ENCODE results near the gene GABRA4. TPM values are rescaled to one million over a fixed set of nuclear protein-coding genes. Genes with fewer than 3 reads are reported as not detected.

Gene GABRA4
- total RNA-seq, 1 experiment from 2014 or later = not detected

DNA sequence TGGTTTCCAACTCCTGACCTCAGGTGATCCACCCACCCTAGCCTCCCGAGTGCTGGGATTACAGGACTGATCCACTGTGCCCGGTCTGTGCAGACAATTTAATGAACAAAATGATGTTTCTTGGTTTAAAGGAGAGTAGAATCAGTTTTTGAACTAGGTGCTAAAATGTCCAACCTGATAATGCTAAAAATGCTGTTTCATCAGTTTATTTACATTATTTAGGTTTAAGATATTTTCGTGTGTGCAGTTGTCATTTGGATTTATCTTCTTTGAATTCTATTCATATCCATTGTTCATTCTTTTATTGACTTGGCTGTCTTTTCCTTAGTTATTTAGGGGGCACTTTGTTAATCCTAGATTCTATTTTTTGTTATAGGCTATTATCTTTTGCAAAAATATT, 20.0 kb upstream of the GABRA4 start:
- no peaks in the 10 kb centered on the region for H3K9me3 Mint-ChIP-seq (ENCODE audit: unreplicated experiment)

DNA sequence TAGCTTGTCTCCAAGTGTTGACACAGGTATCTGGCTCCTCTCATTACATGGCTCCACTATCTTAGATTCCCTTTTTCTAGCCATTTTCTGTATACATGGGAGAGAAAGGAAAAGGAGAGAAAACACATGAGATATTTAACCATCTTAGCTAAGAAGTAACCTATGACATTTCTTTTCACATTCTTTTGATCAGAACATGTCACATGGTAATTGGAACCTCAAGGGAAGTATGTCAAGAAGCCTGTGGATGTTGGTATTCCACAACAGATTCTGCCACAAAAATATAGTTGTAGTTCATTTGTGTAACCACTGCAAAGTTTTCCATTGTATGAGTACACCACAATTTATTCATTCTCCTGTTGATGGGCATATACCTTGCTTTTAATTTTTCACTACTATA, 19.3 kb upstream of the GABRA4 start:
- DNase-seq (ENCODE audit: unreplicated experiment) = no peak
- Mint-ChIP-seq H3K4me1 (ENCODE audit: insufficient read depth, unreplicated experiment) (peaks cover 4% of the 10 kb centered on the region), H3K27ac (ENCODE audit: low read depth, unreplicated experiment) (no peak overlapping the region), H3K4me3 (ENCODE audit: unreplicated experiment) (no peak overlapping the region), H3K36me3 (ENCODE audit: insufficient read depth, unreplicated experiment) (no peaks in the 10 kb centered on the region), H3K9me3 (ENCODE audit: unreplicated experiment) (no peaks in the 10 kb centered on the region), H3K27me3 (ENCODE audit: insufficient read depth, unreplicated experiment) (peaks cover 2% of the 10 kb centered on the region)
- ChIA-PET POLR2A (no interaction called here), CTCF (no interaction called here)
- BruUV-seq (replicated peaks) = no TSS peak
- TF ChIP-seq, protein P1, sequence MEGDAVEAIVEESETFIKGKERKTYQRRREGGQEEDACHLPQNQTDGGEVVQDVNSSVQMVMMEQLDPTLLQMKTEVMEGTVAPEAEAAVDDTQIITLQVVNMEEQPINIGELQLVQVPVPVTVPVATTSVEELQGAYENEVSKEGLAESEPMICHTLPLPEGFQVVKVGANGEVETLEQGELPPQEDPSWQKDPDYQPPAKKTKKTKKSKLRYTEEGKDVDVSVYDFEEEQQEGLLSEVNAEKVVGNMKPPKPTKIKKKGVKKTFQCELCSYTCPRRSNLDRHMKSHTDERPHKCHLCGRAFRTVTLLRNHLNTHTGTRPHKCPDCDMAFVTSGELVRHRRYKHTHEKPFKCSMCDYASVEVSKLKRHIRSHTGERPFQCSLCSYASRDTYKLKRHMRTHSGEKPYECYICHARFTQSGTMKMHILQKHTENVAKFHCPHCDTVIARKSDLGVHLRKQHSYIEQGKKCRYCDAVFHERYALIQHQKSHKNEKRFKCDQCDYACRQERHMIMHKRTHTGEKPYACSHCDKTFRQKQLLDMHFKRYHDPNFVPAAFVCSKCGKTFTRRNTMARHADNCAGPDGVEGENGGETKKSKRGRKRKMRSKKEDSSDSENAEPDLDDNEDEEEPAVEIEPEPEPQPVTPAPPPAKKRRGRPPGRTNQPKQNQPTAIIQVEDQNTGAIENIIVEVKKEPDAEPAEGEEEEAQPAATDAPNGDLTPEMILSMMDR (IDR thresholded peaks at IDR 0.05; ENCODE audit: unreplicated experiment) = no peak
- intact Hi-C loops (cut with micrococcal nuclease) = no loop called here

More for the DNA sequence above, 20.0 kb upstream of the GABRA4 start:
- BruUV-seq (replicated peaks) = no TSS peak
- intact Hi-C loops (cut with micrococcal nuclease) = no loop called here
- Mint-ChIP-seq H3K4me3 (ENCODE audit: unreplicated experiment) (no peak overlapping the region), H3K4me1 (ENCODE audit: insufficient read depth, unreplicated experiment) (peaks cover 10% of the 10 kb centered on the region), H3K36me3 (ENCODE audit: insufficient read depth, unreplicated experiment) (no peaks in the 10 kb centered on the region), H3K27ac (ENCODE audit: low read depth, unreplicated experiment) (no peak overlapping the region), H3K27me3 (ENCODE audit: insufficient read depth, unreplicated experiment) (peaks cover 9% of the 10 kb centered on the region)
- ChIA-PET CTCF (no interaction called here), POLR2A (no interaction called here)
- DNase-seq (ENCODE audit: unreplicated experiment) = no peak
- TF ChIP-seq, protein P1 (IDR thresholded peaks at IDR 0.05; ENCODE audit: unreplicated experiment) = no peak

DNA sequence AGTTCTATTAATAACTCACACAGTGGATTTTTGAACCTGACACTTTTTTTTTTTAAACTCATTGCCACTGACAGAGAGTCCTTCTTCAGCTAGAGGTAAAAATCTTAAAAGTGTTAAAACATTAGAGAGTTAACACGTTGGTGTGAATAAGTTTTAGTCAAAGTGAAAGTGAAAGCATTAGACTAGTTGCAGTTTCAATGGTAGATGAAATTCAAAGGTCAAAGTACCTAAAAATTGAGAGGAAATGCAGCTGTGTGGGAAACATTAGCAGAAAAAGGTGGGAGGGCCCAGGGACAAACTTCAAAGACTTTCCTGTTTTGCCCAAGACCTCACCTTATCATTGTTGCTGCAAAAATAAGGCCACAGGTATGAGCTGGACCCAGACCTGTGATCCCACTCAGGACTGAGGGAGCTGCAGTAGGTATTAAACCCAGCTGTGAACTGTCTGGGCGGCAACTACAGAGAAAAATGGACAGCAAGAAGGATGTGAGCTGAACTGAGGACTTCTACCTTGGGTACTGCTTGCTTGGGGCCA, 17.6 kb upstream of the GABRA4 start:
- Mint-ChIP-seq H3K9me3 (ENCODE audit: unreplicated experiment) (no peaks in the 10 kb centered on the region), H3K36me3 (ENCODE audit: insufficient read depth, unreplicated experiment) (no peaks in the 10 kb centered on the region), H3K4me1 (ENCODE audit: insufficient read depth, unreplicated experiment) (no peaks in the 10 kb centered on the region), H3K4me3 (ENCODE audit: unreplicated experiment) (no peak overlapping the region), H3K27me3 (ENCODE audit: insufficient read depth, unreplicated experiment) (no peaks in the 10 kb centered on the region), H3K27ac (ENCODE audit: low read depth, unreplicated experiment) (no peak overlapping the region)
- DNase-seq (ENCODE audit: unreplicated experiment) = no peak
- ChIA-PET POLR2A (interaction anchor here (0.8 to 1.8 kb wide), 2 partner anchors 11 to 14 kb away, joined by 4 to 8 read pairs; no protein-coding TSS in a partner anchor), CTCF (interaction anchor here (0.7 to 1.2 kb wide), 6 partner anchors 27 to 313 kb away, joined by 3 to 5 read pairs (median 3); no protein-coding TSS in a partner anchor)
- intact Hi-C loops (cut with micrococcal nuclease) = no loop called here
- no TSS peak for BruUV-seq (replicated peaks)
- TF ChIP-seq, protein P1 (IDR thresholded peaks at IDR 0.05; ENCODE audit: unreplicated experiment) = no peak

DNA sequence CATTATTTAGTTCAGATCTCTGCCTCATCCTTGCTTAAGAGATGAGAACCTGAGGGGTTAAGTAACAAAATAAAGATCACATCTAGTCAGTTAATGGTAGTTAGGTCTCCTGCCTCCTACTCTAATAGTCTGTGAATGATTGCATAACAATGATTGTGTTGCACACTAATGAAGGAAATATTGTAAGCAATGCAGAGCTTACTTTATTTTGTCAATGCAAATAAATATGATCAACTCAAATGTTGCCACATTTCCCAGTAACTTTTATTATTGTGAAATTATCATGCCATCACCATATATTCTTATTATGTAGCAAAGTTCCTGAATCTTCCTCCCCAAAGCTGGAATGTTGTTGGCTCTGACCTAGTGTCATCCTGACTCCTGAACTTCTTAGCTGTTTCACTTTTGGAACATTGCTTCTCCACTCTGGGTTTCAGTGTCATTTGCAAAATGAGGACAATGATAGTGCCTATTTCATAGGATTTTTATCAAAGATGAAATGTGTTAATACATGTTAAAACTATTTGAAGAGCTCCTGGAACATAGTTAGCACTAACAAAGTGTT, 17.0 kb upstream of the GABRA4 start:
- Mint-ChIP-seq H3K36me3 (ENCODE audit: insufficient read depth, unreplicated experiment) (no peaks in the 10 kb centered on the region), H3K4me3 (ENCODE audit: unreplicated experiment) (no peak overlapping the region)
- BruUV-seq (replicated peaks) = no TSS peak

More for the DNA sequence above, 17.0 kb upstream of the GABRA4 start:
- Mint-ChIP-seq H3K9me3 (ENCODE audit: unreplicated experiment) (no peaks in the 10 kb centered on the region), H3K4me1 (ENCODE audit: insufficient read depth, unreplicated experiment) (no peaks in the 10 kb centered on the region), H3K27me3 (ENCODE audit: insufficient read depth, unreplicated experiment) (no peaks in the 10 kb centered on the region), H3K27ac (ENCODE audit: low read depth, unreplicated experiment) (no peak overlapping the region)
- intact Hi-C loops (cut with micrococcal nuclease) = no loop called here
- TF ChIP-seq, protein P1 (IDR thresholded peaks at IDR 0.05; ENCODE audit: unreplicated experiment) = no peak
- ChIA-PET POLR2A (interaction anchor here (0.8 to 1.8 kb wide), 2 partner anchors 10 to 14 kb away, joined by 4 to 8 read pairs; no protein-coding TSS in a partner anchor), CTCF (interaction anchor here (0.6 to 1.1 kb wide), 7 partner anchors 22 to 1128 kb away, joined by 3 to 5 read pairs (median 3); no protein-coding TSS in a partner anchor)
- DNase-seq (ENCODE audit: unreplicated experiment) = no peak

Data from MCF 10A (cell line).